ENCODE measurements around the gene SMR3A. TPM values are rescaled to one million over a fixed set of nuclear protein-coding genes. Genes with fewer than 3 reads are reported as not detected.

Gene SMR3A
- total and polyA plus RNA-seq, 2 of the 4 experiments (the other 2 are of a cell fraction) = not detected

DNA sequence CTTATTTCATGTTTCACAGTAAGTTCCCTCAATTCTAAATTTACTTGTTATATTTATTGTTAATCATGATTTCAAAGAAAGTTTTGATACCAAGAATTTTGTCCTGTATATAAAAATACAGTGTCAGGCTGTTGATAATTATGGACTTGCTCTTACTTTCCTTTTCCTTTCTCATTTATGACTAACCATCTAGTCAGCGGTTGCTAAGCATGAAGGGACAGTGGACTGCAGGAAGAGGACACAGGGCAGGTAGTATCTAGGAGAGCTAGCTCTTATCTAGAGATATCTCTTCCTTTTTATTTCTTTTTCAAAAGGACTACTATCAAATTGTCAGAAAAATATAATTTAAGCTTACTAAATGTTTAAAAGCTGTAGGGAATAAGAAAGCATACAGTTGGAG, 38.8 kb downstream of the SMR3A start:
- Histone ChIP-seq H2BK120ac (ENCODE audit: low read depth, low read length) (no peak overlapping the region), H3K9ac (ENCODE audit: low read depth, low read length) (no peak overlapping the region), H2BK15ac (ENCODE audit: low read depth, low read length) (no peak overlapping the region), H3K4me1 (ENCODE audit: control insufficient read depth, insufficient read depth, low read length) (no peaks in the 10 kb centered on the region), H4K20me1 (ENCODE audit: insufficient read depth, low read length) (no peaks in the 10 kb centered on the region), H3K9me1 (ENCODE audit: insufficient read depth, low read length) (no peaks in the 10 kb centered on the region), H2BK20ac (ENCODE audit: low read depth, low read length) (no peak overlapping the region), H3K9me3 (ENCODE audit: control insufficient read depth, insufficient read depth, low read length) (no peaks in the 10 kb centered on the region), H3K27me3 (ENCODE audit: control insufficient read depth, insufficient read depth, low read length) (no peaks in the 10 kb centered on the region), H3K79me1 (ENCODE audit: low read depth in 1 of 2, low read length in 2 of 2) (no peaks in the 10 kb centered on the region), H4K5ac (ENCODE audit: low read depth, low read length) (no peak overlapping the region), H2BK5ac (ENCODE audit: low read depth, low read length, poor library complexity, severe bottlenecking) (no peak overlapping the region), H3K23ac (ENCODE audit: low read depth, low read length) (no peak overlapping the region), H2AK5ac (ENCODE audit: low read depth, low read length) (no peak overlapping the region), H4K91ac (ENCODE audit: insufficient read depth, low read depth, low read length) (no peak overlapping the region), H3K18ac (ENCODE audit: low read depth, low read length) (no peak overlapping the region), H2AFZ (replicated peaks; ENCODE audit: low read length, poor library complexity) (no peak overlapping the region), H3K4me3 (ENCODE audit: insufficient read depth, low read depth, low read length) (no peak overlapping the region), H3K56ac (ENCODE audit: extremely low read depth, insufficient read depth, low read length) (no peak overlapping the region), H3K27ac (ENCODE audit: insufficient read depth, low read length) (no peak overlapping the region), H3K4me2 (ENCODE audit: low read depth, low read length) (no peak overlapping the region), H4K8ac (ENCODE audit: low read depth in 2 of 2, low read length in 2 of 2) (no peak overlapping the region), H2AK9ac (replicated peaks; ENCODE audit: low read depth, low read length, poor library complexity) (no peak overlapping the region), H3K4ac (ENCODE audit: low read depth, low read length) (no peak overlapping the region), H3K36me3 (ENCODE audit: control insufficient read depth, insufficient read depth, low read length) (no peaks in the 10 kb centered on the region), H3K14ac (replicated peaks; ENCODE audit: low read depth, low read length) (no peak overlapping the region)
- ATAC-seq (ENCODE audit: low read depth) (no peak), DNase-seq (no peak)
- dilution Hi-C loops (cut with HindIII; ENCODE audit: low sequenced_read_pairs, unreplicated experiment) (no loop called here), in situ Hi-C loops (cut with MboI; ENCODE audit: low sequenced_read_pairs) (no loop called here), intact Hi-C loops (cut with micrococcal nuclease) (no loop called here)
- CTCF ChIA-PET = no interaction called here
- no peak for TF ChIP-seq CTCF (conservative IDR thresholded peaks at IDR 0.05; ENCODE audit: low read depth, low read length)
- TF ChIP-seq NFE2L2 (IDR thresholded peaks at IDR 0.05; ENCODE audit: low read depth, low read length) = no peak
- no peak for TF ChIP-seq MXI1 (IDR thresholded peaks at IDR 0.05; ENCODE audit: borderline replicate concordance, low read depth, low read length)
- TF ChIP-seq RCOR1 (IDR thresholded peaks at IDR 0.05; ENCODE audit: insufficient replicate concordance, low read length) = no peak
- WGBS, 2 experiments (ENCODE audit: extremely low coverage in 2 of 2, insufficient read length in 1 of 2) = no CpG with 5 or more reads among the region's 1 CpG
- BruUV-seq (replicated peaks) = no TSS peak
- POLR2A ChIA-PET (ENCODE audit: unreplicated experiment) = no interaction called here

All from IMR-90 (cell line).